GM11168 (cell line): ENCODE data around the gene DTL.

Experiments
- in situ Hi-C: fragments of 300-500 bp; cut with MboI; formaldehyde crosslinking; loops from one replicate; pipeline ENCODE4 v1.12.0; 2022; ENCODE audit warnings: low sequenced_read_pairs; ENCODE audit not compliant: unreplicated experiment

The DTL gene

DNA sequence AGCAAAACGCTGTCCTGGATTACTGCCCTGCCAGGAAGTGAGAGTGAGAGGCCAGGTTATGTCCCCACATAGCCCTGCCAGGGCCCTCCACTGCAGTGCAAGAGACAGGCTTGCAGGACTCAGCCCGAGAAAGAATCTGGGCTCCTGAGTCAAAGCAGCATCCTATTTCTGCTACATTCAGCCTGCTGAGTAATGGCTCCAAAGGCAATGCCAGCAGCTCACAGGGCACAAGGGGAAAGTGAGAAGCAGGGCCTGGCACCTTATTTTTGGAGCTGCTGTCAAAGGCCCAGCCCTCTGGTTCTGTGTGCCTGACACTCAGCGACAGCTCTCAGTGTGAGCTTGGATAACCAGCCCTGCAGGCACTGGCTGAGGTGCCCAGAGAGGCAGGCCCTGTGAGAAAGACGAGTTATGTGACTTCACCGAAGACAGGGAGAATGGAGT lies 83.9 kb downstream of the DTL start:
- in situ Hi-C loops, result no loop called here

DNA sequence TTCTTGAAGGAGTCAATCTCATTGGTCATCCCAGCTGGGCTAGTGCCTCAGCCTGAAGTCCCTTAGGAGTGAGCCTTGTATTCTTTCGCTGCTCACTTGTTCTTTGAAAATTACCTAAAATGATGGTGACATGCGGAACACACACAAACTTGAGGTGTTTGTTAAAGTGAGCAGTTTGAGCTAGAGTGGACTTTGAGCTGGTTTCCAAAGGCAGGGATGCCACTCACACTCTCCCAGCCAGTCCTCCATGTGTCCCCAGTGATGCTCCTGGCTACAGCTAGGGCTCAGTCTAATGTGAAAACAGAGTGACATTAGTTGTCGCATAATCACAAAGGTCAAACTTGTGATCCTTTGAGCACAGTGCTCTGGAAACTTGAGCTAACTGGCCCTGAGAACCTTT lies 84.3 kb downstream of the DTL start:
- in situ Hi-C loops, result no loop called here

DNA sequence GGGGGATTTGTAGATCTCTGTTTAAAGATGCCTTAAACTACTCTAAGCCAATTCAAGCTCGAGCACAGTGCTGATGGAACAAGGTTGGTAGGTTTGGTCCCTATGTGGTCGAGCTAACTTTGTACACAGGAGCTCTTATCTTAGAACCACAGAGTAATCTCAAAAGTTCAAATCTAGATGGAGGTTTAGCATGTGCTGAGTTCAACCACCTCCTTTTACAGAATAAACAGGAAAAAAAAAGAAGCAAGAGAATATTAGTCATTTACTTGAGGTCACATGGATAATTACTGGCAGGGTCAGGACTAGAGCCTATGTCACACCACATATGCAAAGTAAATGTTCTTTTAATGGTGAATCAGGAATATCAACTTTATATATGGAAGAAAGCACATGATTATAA lies 86.2 kb downstream of the DTL start:
- in situ Hi-C loops, result no loop called here

DNA sequence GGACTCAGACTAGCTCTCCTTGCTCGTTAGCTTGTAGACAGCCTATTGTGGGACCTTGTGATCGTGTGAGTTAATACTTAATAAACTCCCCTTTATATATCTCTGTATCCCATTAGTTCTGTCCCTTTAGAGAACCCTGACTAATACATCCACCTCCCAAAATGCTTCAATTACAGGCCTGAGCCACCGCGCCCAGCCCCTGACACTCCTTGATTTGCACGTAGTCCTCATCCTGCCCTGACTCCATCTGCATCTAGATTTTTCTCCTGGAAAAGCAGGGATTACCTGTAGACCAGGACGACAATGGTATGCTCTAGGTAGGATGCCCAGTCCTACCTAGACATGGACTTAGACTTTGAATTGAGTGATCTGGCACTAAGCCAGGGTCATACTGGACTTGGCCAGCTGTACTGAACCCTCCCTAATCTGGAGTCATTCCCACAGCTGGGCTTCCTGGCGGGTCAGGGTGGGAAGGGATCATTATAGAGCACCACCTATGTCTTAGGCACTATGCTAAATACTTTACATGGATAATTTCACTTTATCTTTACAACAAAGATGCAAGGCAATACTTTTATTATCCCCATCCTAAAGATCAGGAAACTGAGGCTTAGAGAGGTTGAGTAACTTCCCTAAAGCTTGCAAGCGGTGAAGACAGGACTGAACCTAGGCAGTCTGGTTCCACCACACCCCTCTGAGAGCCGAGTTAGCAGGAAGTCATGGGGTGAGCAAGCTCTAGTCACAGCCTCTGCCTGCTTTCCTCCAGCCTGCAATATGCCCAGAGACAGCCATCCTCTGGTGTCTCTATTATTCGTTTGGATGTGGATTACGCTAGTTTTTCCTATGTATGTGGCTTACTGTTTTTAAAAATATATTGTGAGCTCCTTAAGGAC lies 89.4 kb downstream of the DTL start:
- in situ Hi-C loops, result no loop called here

DNA sequence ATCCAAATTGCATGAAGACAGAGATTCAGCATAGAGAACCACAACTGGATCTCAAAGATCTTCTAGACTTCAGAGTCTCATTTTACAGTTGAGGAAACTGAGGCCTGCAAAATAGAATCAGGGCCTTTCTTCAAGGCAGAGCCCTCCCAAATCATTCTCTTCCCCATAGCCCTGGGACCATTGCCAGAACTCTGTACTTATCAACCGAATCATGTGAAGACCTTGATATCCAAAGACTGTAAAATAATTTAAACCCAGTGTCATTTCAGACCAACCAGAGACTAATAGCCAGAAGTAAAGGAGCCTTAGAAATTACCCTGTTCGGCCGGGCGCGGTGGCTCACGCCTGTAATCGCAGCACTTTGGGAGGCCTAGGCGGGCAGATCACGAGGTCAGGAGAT lies 90.1 kb downstream of the DTL start:
- in situ Hi-C loops, result no loop called here

DNA sequence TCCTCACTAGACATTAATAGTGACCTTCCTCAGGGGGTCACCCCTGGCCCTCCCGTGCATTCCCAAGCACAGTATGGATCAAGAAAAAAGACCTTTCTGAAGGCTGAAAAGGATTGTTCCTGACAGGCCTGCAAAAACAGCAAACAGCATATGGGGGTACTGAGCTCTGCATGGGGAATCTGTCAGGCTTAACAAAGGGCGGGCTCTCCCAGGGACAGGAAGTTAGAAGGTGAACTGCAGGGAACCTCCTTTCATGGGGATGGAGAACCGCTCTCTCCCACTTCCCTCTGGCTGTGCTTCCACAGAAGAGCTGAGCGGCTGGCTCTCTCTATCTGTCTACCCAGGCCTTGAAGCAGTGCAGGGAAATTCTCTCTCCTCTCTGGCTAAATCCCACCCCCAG lies 91.7 kb downstream of the DTL start:
- in situ Hi-C loops, result no loop called here

DNA sequence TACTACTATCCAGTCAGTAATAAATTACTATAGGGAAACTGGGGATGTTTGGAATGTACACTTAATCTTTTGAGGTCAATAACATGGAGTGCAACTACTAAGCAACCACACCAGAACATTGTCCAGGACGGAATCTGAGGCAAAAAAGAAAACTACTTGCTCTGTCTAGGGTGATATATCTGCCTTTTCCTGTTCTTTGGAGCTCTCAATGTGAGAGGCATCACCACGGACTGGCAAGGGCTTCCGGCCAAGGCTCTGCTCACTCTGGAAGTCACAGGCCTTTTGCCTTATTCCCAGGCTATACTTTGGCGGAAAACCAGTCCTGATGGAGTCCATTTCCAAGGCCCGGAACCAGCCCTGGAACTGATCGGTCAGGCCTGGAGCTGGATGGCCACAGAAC lies 94.2 kb downstream of the DTL start:
- in situ Hi-C loops, result no loop called here

DNA sequence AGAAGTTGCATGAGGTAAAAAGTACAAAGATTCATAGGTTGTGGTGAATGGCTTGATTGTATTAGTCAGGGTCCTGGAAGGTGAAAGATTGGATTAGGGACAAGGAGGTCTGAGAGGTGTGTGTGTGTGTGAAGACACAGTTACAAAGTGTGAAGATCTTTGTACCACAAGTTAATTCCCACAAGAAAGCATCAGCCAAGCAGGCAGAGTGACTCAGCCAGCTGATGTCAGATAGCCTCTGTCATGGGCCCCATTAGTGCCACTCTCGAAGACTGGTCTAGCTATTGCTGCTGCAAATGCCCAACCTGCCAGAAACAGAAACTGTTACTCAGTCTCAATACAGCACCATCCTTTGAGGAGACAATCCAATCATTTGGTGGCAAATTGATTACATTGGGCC lies 96.5 kb downstream of the DTL start:
- in situ Hi-C loops, result no loop called here

DNA sequence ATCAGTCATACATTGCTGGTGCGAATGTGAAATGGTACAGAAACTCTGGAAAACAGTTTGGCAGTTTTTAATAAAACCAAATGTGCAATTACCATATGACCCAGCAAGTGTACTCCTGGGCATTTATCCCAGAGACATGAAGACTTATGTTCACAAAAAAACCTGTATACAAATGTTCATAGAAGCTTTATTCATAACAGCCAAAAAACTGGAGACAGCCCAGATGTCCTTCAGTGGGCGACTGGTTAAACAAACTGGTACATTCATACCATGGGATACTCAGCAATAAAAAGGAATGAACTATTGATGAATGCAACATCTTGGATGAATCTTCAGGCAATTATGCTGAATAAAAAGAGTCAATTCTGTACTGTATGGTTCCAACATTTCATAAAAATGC lies 97.8 kb downstream of the DTL start:
- in situ Hi-C loops, result no loop called here

DNA sequence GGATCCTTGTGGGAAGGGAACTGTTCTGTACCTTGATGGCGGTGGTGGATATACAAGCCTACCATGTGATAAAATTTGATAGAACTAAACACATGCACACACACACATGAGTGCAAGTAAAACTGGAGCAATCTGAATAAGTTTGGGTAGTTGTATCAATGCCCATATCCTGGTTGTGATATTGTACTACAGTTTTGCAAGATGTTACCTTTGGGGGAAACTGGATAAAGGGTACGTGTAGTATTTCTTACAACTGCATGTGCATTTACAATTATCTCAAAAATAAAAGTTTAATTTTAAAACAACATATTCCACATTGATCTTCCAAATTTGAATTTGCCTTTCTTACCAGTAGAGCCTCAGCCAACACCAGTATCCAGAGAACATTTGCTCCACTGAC lies 99.6 kb downstream of the DTL start:
- in situ Hi-C loops, result no loop called here

DNA sequence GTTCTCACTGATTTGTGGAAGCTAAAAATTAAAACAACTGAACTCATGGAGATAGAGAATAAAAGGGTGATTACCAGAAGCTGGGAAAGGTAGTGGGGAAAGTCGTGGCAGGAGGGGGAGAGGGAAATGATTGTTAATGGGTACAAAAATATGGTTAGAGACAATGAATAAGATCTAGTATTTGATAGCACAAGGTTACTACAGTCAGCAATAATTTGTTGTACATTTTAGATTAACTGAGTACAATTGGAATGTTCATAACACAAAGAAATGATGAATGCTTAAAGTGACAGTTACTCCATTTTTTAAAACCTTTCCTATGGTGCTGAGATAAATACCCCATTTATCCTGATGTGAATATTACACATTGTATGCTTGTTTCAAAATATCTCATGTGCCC lies 102.3 kb downstream of the DTL start:
- in situ Hi-C loops, result no loop called here

DNA sequence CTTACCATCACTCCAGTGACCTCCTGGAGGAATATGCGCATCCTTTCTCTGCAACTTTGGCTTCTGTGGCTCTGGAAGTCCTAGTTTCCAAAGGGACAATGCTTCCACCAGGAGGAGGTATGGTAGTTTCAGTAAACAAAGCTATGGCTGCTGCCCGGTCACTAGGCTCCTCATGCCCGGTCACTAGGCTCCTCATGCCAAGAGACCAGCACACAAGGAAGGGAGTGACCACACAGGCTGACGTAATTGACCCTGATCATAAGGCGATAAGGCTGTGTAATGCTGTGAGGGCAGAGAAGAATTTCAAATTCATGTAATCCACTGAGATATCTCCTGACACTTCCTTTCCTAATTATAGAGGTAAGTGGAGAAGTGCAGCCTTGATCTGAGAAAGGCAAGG lies 102.9 kb downstream of the DTL start:
- in situ Hi-C loops, result no loop called here

DNA sequence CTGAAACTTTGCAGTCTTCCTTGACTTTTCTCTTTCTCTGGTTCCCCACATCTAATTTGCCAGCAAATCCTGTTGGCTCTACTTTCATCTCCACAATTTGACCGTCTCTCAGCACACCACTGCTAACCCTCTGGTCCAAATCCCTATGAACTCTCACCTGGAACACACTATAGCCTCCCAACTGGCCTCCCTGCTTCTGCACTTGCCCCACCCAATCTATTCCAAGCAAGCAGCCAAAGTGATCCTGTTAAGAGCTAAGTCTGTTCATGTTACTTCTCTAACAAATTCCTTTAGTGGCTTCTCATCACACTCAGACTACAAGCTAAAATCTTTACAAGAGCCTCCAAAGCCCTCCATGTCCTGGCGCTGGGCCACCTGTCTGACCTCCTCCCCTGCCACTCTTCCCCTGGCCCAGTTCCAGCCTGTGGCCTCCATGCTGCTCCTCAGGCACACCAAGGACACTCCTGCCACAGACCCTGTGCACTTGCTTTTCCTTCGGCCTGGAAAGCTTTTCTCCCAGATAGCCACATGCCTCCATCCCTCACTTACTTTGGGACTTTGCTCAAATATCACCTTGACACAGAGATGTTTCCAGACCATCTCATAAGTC lies 104.1 kb downstream of the DTL start:
- in situ Hi-C loops, result no loop called here

DNA sequence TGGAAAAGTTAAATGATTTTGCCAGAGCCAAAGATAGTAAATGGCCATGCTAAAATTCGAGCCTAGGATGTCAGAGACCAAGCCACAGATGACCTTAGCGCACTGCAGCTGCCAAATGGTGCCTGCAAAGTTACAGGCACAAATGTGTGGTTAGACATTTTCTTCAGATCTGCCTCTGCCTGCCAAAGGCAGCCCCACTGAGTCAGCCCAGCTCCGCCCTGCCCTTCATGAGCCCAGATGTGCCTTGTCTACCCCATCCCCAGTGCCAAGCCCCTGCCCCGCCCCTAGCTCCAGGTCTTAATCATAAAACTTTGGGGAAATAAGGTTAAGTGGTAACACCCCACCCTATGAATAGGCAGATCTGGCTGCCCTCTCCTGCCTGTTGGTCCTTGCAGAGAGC lies 105.9 kb downstream of the DTL start:
- in situ Hi-C loops, result no loop called here

DNA sequence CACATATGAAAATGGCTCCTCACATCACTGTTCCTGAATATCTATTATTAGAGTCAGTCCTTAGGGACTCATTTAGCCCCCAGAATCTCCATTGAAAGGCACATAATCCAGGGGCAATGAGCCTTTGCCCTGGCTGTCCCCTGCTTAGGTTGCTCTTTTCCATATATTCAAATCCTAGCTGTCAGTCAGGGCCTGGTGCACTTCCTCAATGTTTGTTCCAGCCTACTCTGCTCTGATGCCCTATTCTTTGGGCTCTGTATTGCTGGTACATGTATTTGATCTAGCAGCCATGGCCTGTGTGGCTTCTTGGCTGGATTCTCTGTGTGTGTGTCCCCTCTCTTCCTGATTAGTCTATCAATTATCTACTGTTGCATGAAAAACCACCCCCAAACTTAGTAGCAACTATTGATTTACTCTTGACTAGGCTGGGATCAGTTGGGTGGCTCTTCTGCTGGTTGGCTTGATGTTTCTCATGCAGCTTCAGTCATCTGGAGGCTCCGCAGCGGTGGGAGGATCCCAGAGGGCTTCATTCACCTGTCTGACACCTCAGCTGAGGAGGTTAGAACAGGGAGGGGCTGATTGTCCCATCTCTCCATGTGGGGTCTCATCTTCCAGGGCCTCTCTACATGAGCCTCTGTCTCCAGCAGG lies 107.5 kb downstream of the DTL start:
- in situ Hi-C loops, result no loop called here

DNA sequence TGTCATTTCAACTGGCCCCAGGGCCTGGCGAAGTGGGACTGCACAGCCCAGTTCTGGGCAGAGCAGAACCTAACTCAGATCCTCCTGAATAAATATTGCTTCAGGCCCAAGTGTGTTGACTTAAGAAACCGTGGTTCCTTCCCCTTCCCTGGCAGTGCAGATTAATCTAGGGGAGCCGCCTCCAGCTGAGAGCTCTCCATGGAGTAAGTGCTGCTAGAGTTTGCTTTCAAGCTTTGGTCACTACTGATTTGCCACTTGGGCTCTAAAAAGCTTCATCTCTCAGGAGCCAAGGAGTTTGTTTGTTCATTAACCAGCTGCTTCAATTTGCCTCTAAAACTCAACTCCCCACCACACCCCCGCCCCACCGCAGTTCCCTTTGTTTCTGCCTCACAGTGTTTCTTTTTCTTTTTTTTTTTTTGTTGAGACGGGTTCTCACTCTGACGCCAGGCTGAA lies 112.1 kb downstream of the DTL start:
- in situ Hi-C loops, result no loop called here

DNA sequence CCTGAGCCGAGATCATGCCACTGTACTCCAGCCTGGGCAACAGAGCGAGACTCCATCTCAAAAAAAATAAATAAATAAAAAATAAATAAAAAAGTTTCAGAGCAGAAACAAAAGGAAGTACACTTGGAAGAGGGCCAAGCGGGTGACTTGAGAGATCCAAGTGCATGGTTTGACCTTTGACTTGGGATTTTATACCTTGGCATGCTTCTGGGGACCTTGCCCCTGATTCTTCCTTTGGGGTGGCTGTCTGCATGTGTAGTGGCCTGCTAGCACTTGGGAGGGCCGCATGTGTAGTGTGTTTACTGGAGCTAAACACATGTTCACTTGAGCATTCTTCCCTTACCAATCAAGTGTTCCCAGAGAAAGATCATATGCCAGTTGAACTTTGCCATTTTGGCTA lies 114.0 kb downstream of the DTL start:
- in situ Hi-C loops, result no loop called here

DNA sequence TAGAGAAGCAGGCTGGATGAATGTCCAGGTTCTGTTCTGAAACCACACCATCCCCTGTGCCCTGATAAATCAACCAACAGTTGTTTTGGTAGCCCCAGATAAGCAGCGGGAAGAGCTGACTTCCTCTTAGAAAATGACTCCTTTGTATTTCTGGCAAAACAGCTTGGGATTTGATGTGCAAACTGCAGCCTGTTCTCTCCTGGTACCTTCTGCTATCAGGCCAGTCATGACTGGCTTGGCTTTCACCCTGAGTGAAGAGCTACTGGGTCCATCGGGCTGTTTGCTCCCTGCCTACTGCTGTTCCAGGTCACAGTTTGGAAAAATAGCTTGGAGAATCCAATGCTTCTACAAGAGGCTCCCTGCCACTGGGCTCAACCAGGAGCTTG lies 116.8 kb downstream of the DTL start:
- in situ Hi-C loops, result no loop called here

DNA sequence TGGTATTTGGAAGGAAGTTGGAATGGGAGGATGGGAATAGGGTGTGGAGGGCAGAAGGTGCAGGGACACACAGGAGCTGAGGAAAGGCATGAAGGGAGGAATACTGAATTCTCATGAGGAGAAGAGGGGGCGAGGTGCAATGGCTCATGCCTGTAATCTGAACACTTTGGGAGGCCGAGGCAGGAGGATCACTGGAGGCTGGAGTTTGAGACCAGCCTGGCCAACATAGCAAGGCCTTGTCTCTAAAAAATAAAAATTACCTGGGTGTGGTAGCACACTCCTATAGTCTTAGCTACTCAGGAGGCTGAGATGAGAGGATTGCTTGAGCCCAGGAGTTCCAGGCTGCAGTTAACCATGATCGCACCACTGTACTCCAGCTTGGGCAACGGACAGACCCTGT lies 117.3 kb downstream of the DTL start:
- in situ Hi-C loops, result no loop called here

DNA sequence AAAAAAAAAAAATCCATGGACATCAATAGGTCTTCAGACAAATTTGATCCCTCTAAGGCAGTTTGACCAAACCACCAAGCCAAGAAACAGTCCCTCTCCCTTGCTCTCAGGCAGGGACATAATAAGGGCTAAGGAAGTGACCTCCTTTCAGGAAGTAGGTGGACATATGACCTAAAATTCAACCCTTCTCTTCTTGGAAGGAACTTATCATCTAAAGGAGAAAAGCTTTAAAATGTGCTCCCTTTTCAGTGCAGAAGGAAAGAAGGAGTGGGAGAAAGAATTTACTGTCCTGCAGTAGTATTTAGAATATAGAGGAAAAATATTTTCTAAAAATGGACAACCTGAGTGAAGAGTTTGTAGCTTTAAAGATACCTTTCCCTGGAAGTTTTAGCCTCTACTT lies 118.1 kb downstream of the DTL start:
- in situ Hi-C loops, result no loop called here
